K562 (cell line): ENCODE results near the gene KRT28. TPM values are rescaled to one million over a fixed set of nuclear protein-coding genes. Genes with fewer than 3 reads are reported as not detected.

Source experiments
- CBX3 ChIP-seq, 2 experiments: IDR thresholded peaks; 1 replicate in 1 of 2; 2 replicates in 1 of 2; pipeline ENCODE4 v1.6.1; 2012; ENCODE audit warnings: inconsistent platforms in 2 of 2, low read length in 2 of 2, borderline replicate concordance in 1 of 2, control low read depth in 1 of 2
- GTF2A2 ChIP-seq: IDR thresholded peaks from 2 replicates; pipeline ENCODE4 v1.6.1; 2016; ENCODE audit warnings: mild to moderate bottlenecking, missing genetic modification characterization, missing compliant biosample characterization
- GTF2E2 ChIP-seq: fragments of 200-800 bp; sonication (Bioruptor generic); IDR thresholded peaks from 2 replicates; pipeline ENCODE4 v1.6.1; 2016; ENCODE audit warnings: missing genetic modification characterization, missing compliant biosample characterization
- HDAC6 ChIP-seq: IDR thresholded peaks from 2 replicates; pipeline ENCODE4 v1.6.1; 2012; ENCODE audit warnings: low read depth, mild to moderate bottlenecking, control low read depth, inconsistent platforms, low read length, moderate library complexity
- HEY1 ChIP-seq: fragments of 250-450 bp; sonication (Bioruptor Pico); IDR thresholded peaks from 2 replicates; pipeline ENCODE4 v1.5.0; 2020; ENCODE audit warnings: mild to moderate bottlenecking, moderate library complexity, borderline replicate concordance
- MXI1 ChIP-seq: IDR thresholded peaks from 2 replicates; pipeline ENCODE4 v1.6.1; 2011; ENCODE audit warnings: low read depth, mild to moderate bottlenecking, improper control_type of control experiment, low read length
- RBM39 ChIP-seq: fragments of 200-400 bp; formaldehyde crosslinking; optimal IDR thresholded peaks from 2 replicates; pipeline ENCODE3; 2018; ENCODE audit warnings: low read depth, low read length
- SAFB2 ChIP-seq: fragments of 200-400 bp; formaldehyde crosslinking; IDR thresholded peaks from 2 replicates; pipeline ENCODE4 v1.6.1; 2018; ENCODE audit warnings: borderline replicate concordance, low read length, low read depth, moderate library complexity; ENCODE audit not compliant: severe bottlenecking
- SNIP1 ChIP-seq: fragments of 450-650 bp; IDR thresholded peaks from 2 replicates; pipeline ENCODE4 v1.7.1; 2017; ENCODE audit warnings: low read depth, mild to moderate bottlenecking
- TRIM28 ChIP-seq: fragments of 450-650 bp; IDR thresholded peaks from 2 replicates; pipeline ENCODE4 v1.6.1; 2017
- ZNF124 ChIP-seq: sonication (generic); formaldehyde crosslinking; IDR thresholded peaks from 2 replicates; pipeline ENCODE4 v1.8.1; 2022; ENCODE audit warnings: missing genetic modification reagents
- ZNF174 ChIP-seq: fragments of 250-450 bp; sonication (Bioruptor Pico); IDR thresholded peaks from 2 replicates; pipeline ENCODE4 v1.4.0; 2020; ENCODE audit warnings: mild to moderate bottlenecking
- ZNF696 ChIP-seq: fragments of 250-450 bp; sonication (Bioruptor Pico); conservative IDR thresholded peaks from 2 replicates; pipeline ENCODE4 v1.4.0; 2020; ENCODE audit warnings: mild to moderate bottlenecking, moderate library complexity
- polyA plus RNA-seq, 8 experiments: library from polyadenylated mRNA; depleted of rRNA in 4 of 8; stranded (reverse) in 5 of 8; unstranded in 3 of 8; fragments of >200 nt; fragmentation: Nextera tagmentation in 2 of 8; fragmentation: Illumina TruSeq in 1 of 8; extraction: Ambion mirVana in 2 of 8; extraction: Trizol in 1 of 8; gene quantifications; 2 replicates each; pipeline versions ENCODE4 v1.2.1 to v1.2.3, GENCODE V29; 2011 to 2014; ENCODE audit warnings: inconsistent platforms in 1 of 8, missing spikeins in 1 of 8
- total RNA-seq, 7 experiments: library from RNA; depleted of rRNA in 6 of 7; stranded (reverse); fragments of >200 nt in 6 of 7; fragmentation: Illumina TruSeq in 2 of 7; extraction: Trizol in 2 of 7; gene quantifications; 2 replicates each; pipeline versions ENCODE4 v1.2.1 to v1.2.3, GENCODE V29; 2011 to 2021; ENCODE audit warnings: low replicate concordance in 1 of 7
- TF ChIP-seq, protein P1 (sequence below): fragments of 450-650 bp; conservative IDR thresholded peaks from 2 replicates; pipeline ENCODE4 v1.6.1; 2016; ENCODE audit warnings: missing genetic modification characterization, low read depth, mild to moderate bottlenecking, missing compliant biosample characterization, moderate library complexity
- TF ChIP-seq, protein P2 (sequence below): fragments of 450-650 bp; IDR thresholded peaks from 2 replicates; pipeline ENCODE4 v1.6.1; 2018; ENCODE audit warnings: mild to moderate bottlenecking, low read depth; ENCODE audit not compliant: partially characterized antibody
- TF ChIP-seq, protein P3 (sequence below): fragments of 250-450 bp; sonication (Bioruptor Pico); IDR thresholded peaks from 2 replicates; pipeline ENCODE4 v1.5.0; 2022; ENCODE audit warnings: mild to moderate bottlenecking

The KRT28 gene
- total and polyA plus RNA-seq, 9 of the 15 experiments (the other 6 are each of a cell fraction or from before 2014, with no cell fraction given) = not detected

DNA sequence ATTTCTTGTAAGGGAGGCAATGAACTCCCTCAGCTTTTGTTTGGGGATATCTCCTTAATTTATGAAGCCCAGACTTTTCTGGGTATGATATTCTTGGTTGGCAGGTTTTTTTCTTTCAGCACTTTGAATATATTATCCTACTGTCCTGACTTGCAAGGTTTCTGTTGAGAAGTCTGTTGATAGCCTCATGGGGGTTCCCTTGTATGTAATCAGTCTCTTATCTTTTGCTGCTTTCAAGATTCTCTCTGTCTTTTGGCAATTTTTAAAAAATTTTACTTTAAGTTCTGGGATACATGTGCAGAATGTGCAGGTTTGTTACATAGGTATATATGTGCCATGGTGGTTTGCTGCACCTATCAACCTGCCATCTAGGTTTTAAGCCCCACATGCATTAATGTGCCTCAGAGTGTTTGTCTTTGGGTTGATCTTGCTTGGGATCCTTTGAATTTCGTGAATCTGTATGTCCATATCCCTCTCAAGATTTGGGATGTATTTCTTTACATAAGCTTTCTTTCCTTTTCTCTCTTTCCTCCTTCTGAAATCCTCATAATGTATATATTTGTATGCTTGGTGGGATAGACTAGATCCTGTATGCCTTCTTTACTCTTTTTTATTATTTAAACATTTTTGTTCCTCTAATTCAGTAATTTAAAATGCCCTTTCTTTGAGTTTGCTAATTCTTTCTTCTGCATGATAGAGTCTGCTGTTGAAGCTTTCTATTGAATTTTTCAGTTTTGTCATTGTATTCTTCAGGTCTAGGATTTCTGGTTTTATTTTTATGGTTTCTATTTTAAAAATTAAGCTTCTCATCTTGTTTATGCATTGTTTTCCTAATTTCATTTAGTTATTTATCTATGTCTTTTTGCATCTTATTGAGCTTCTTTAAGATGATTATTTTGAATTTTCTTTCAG lies 39.4 kb downstream of the KRT28 start (continued):
- TF ChIP-seq ZNF174 (CRISPR knock-in tag) (no peak), MXI1 (no peak), HDAC6 (no peak), ZNF696 (no peak), HEY1 (CRISPR knock-in tag) (no peak), CBX3 (IDR thresholded peaks at IDR 0.05; ENCODE audit: borderline replicate concordance in 1 of 2, low read length in 2 of 2) (peak in 1 of 2 experiments; percentile 65; a peak in 1 of 3 replicates), TRIM28 (peak; percentile 88), RBM39 (no peak), GTF2E2 (tag) (no peak), ZNF124 (CRISPR knock-in tag) (no peak), SNIP1 (no peak), GTF2A2 (tag) (no peak), SAFB2 (no peak)
- TF ChIP-seq, protein P1, sequence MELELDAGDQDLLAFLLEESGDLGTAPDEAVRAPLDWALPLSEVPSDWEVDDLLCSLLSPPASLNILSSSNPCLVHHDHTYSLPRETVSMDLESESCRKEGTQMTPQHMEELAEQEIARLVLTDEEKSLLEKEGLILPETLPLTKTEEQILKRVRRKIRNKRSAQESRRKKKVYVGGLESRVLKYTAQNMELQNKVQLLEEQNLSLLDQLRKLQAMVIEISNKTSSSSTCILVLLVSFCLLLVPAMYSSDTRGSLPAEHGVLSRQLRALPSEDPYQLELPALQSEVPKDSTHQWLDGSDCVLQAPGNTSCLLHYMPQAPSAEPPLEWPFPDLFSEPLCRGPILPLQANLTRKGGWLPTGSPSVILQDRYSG = no peak
- TF ChIP-seq, protein P2, sequence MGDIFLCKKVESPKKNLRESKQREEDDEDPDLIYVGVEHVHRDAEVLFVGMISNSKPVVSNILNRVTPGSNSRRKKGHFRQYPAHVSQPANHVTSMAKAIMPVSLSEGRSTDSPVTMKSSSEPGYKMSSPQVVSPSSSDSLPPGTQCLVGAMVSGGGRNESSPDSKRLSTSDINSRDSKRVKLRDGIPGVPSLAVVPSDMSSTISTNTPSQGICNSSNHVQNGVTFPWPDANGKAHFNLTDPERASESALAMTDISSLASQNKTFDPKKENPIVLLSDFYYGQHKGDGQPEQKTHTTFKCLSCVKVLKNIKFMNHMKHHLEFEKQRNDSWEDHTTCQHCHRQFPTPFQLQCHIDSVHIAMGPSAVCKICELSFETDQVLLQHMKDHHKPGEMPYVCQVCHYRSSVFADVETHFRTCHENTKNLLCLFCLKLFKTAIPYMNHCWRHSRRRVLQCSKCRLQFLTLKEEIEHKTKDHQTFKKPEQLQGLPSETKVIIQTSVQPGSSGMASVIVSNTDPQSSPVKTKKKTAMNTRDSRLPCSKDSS = peak; percentile 90
- TF ChIP-seq, protein P3, sequence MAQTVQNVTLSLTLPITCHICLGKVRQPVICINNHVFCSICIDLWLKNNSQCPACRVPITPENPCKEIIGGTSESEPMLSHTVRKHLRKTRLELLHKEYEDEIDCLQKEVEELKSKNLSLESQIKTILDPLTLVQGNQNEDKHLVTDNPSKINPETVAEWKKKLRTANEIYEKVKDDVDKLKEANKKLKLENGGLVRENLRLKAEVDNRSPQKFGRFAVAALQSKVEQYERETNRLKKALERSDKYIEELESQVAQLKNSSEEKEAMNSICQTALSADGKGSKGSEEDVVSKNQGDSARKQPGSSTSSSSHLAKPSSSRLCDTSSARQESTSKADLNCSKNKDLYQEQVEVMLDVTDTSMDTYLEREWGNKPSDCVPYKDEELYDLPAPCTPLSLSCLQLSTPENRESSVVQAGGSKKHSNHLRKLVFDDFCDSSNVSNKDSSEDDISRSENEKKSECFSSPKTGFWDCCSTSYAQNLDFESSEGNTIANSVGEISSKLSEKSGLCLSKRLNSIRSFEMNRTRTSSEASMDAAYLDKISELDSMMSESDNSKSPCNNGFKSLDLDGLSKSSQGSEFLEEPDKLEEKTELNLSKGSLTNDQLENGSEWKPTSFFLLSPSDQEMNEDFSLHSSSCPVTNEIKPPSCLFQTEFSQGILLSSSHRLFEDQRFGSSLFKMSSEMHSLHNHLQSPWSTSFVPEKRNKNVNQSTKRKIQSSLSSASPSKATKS (CRISPR knock-in tag) = no peak
